ENCODE measurements around the gene ZNF138. TPM values are rescaled to one million over a fixed set of nuclear protein-coding genes. Genes with fewer than 3 reads are reported as not detected.

The ZNF138 gene
- total RNA-seq, 1 donor from 2014 or later: 9.4 TPM

DNA sequence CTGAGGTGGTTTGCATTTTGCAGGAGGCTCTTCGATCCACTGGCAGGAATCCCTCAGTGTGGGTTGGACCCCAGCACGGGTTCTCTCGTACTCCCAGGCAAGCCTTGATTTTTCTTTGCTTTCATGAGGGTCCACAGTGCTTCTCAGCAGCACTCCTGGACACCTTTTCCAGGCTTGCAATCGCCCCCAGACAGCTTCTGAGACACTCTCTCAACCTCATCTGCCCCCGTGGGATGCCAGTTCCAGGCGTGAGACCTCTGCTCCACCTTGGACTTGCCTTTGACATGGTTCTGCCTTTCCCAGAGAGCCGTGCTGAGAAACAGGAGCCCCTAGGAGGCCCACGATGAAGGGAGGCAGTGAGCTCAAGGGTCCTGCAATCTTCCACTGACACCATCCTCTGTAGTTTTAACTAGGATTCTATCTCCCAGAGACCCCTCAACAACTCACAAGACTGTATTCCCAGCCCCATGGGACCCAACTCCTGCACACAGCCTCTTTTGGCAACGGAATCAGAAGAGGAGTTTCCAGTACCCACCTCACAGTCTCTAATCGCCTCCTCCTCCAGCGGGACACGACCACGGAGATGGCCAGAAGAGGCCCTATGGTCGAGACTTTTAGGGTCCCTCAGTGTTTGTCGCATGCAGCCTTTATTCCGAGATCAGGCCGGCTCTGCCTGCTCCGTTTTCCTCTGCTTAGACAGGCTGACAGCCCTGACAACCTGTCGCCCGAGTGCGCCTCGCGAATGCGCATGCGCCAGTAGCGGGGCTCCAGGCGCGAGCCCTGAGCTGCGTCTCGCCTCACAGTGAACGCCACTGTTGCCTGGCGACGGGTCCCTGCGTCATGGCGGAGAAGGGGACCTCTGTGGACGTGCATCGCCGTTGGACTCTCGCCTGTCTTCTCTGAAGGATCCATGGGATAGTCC, 82.8 kb downstream of the ZNF138 start:
- peak; percentile 55 for DNase-seq

DNA sequence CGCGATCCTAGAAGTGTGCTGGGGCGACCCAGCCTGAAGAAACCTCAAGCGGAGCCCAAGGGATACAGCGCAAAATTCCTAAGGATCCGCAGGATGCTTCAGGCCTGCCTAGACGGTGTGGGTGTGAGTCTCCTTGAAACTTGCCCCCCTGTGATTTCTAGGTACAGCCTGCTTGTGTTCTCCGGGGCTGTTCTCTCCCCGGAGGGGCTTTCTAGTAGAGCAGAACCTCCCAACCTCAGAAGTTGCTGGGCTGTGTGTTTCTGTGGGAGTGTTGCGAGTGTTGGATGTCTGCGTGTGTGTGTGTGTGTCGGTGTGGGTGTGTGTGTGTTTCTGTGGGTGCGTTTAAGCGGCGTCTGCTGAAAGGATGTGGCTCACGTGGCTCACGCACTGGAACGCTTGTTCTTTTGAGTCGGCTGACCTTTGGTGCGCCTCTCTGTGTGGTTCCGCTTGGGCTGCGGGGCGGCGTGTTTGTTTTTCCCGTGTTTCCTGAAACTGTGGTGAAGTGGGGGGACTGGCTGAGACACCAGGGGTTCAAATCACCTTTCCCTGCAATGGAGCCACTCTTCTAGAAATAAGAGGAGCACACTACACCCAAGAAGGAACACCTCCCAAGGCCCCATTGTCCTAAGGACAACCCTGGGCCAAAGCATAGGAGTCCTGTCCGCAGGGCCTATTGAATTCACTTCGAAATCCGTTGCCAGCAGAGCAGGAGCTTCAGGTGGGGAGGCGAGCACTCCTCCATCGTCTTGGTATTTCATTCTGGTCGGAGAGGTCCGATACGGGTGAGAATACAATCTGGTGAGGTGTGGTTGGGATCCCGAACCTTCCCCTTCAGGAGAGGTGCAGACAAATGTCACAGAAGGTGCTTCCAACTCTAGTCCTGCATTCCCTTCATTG, 83.7 kb downstream of the ZNF138 start:
- no peak for DNase-seq

DNA sequence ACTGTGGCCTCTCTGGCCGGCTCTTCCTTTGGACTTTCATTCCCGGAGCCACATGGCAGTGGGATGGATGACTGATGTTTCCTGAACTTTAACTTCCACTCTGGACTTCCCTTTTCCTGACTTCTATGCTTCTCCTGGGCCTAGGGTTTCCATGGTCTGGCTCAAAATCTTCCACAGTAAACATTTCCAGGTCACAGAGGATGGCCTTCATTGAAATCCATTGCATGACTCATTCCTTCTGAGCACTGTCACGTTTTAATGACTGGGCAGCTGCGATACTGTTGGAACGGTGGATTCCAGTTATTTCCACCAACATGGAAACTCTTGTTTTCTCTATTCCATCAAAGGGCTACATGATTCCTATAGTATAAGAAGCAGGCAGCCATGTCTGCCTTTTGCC, 84.5 kb downstream of the ZNF138 start:
- peak; percentile 80 for DNase-seq

DNA sequence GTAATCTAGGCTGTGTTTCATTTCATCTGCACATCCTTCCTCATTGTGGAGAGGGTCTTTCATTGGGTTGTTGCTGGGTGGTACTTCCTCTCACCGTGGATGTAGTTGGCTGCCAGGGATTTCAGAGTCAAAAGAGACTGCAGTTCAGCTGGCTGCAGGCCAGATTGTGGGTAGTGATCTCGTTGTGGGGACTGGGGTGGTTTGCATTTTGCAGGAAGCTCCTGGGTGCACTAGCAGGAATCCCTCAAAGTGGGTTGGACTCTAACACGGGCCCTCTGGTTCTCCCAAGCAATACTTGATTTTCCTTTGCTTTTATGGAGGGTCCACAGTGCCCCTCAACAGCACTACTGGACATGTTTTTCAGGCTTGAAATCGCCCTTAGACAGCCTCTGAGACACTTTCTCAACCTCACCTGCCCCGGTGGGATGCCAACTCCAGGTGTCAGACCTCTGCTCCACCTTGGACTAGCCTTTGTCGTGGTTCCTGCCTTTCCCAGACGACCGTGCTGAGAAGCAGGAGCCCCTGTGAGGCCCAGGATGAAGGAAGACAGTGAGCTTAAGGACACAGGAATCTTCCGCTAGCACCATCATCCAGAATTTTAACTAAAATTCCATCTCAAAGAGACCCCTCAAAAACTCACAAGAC, 85.0 kb downstream of the ZNF138 start:
- DNase-seq: peak; percentile 13

DNA sequence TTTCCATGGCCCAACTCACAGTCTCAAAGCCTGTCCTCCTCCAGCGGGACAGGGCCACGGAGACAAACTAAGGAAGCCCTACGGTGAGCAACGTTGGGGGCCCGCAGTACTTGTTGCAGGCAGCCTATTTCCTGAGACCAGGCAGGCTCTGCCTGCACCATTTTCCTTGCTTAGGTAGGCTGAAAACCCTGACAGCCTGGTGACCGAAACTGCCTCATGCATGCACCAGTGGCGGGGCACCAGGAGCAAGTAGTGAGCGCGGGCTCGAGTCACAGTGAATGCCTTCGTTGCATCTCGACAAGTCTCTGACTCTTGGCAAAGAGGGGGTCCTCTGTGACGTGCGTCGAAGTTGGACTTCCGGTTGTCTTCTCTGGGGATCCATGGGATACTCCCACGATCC, 85.6 kb downstream of the ZNF138 start:
- no peak for DNase-seq

DNA sequence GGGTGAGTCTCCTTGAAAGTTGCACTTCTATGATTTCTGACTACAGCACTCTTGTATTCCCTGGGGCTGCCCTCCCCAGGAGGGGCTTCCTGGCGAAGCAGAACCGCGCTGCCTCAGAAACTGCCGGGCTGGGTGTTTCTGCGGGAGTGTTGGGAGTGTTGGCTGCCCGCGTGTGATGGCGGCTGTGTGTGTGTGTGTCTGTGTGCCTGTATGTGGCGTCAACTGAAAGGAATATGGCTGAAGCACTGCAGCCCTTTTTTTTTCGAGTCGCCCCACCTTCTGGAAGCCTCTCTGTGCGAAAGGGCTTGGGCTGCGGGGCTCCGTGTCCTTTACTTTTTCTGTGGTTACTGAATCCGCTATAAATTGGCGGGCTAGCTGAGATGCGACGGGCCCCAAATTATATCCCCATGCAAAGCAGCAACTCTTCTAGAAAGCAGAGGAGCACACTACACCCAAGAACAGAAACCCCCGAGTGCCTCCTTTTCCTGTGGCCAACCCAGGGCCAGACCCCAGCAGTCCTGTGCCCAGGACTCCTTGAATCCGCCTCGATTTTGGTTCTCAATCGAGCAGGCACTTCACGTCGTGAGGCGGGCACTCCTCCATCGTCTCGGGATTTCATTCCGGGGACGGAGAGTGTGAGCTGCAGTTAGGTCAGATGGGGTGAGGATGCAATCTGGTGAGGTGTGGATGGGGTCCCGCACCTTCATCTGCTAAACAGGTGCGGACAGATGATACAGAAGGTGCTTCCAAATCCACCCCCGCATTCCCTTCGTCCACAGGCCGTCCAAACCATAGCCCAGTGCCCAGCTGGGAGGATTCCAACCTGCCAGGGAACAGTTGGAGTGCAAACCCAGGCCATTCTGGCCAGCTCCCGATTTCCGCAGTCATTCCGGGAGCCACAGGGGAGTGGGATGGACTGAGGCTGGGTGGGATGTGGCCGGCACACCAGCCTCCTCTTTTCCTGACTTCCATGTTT, 86.4 kb downstream of the ZNF138 start:
- DNase-seq: no peak

DNA sequence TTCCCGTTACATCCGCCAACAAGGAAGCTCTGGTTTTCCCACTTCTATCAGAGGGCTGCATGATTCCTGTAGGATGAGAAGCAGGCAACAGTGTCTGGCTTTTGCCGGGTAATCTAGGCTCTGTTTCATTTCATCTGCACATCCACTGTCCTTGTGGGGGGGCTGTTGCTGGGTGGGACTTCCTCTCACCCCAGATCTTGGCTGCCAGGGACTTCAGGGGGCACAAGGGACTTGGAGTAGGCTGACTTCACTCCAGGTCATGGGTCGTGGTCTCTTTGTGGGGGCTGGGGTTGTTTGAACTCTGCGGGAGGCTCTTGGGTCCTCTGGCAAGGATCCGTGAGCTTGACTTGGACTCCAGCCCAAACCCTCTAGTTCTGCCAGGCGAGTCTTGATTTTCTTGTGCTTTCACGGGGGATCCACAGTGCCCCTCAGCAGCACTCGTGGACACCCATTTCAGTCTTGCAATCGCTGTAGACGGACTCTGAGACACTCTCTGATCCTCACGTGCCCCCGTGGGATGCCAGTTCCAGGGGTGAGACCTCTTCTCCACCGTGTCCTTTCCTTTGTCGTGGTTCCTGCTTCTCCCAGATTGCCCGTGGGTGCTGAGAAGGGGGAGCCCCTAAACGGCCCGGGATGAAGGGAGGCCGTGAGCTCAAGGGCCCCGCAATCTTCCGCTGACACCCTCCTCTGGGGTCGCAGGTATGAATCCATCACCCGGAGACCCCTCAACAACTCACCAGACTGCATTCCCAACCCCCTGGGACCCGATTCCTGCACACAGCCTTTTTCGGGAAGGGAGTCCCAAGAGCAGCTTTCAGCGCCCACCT, 87.4 kb downstream of the ZNF138 start:
- DNase-seq: no peak

DNA sequence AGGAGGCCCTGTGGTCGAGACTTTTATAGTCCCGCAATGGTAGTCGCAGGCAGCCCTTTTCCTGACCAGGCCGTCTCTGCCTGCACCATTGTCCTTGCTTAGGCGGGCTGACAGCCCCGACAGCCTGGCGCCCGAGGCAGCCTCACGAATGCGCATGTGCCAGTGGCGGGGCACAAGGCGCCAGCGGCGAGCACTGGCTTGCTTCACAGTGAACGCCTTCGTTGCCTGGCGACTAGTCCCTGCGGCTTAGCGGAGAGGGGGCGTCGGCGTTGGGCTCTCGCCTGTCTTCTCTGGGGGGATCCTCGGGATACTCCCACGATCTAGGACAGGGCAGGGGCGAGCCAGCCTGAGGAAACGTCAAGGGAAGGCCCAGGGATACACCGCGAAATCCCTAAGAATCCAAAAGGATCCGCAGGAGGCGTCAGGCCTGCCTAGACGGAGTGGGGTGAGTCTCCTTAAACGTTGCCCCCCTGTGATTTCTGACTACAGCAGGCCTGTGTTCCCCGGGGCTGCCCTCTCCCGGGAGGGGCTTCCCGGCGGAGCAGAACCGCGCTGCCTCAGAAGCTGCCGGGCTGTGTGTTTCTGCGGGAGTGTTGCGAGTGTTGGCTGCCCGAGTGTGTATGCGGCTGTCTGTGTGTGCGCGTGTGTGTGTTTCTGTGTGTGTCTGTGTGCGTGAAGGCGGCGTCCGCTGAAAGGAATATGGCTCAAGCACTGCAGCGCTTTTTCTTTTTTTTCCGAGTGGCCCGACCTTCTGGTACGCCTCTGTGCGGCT, 88.3 kb downstream of the ZNF138 start:
- DNase-seq: peak; percentile 69

Other genes starting within 250 kb of the ZNF138 start
- gene ZNF680, start 231.4 kb upstream of the ZNF138 start, total RNA-seq: 12.6 and 19.2 TPM in 2 replicates
- 4.0 and 4.6 TPM in 2 replicates for gene ZNF107, start 128.3 kb upstream of the ZNF138 start, total RNA-seq
- 5.1 and 10.9 TPM in 2 replicates for gene ZNF273, start 108.8 kb downstream of the ZNF138 start, total RNA-seq
- 4.8 TPM in 2 replicates for gene ZNF117, start 196.6 kb downstream of the ZNF138 start, total RNA-seq
- 4.5 and 7.7 TPM in 2 replicates for gene ERV3-1, start 212.3 kb downstream of the ZNF138 start, total RNA-seq